Prostate gland (tissue), 2 donors: Measurements from ENCODE around the gene ZBTB7C. TPM values are rescaled to one million over a fixed set of nuclear protein-coding genes. Genes with fewer than 3 reads are reported as not detected.

Source experiments
- DNase-seq: peaks from one replicate; pipeline ENCODE4 v3.0.0-alpha.2; 2019; ENCODE audit warnings: low spot score
- H3K27ac ChIP-seq, 2 donors: fragments of 200-600 bp; sonication (generic); 2 replicates each; pipeline ENCODE4 v1.5.1; 2017 to 2019
- H3K27me3 ChIP-seq: fragments of 200-600 bp; sonication (generic); replicated peaks from 2 replicates; pipeline ENCODE4 v1.5.1; 2019; ENCODE audit not compliant: insufficient read depth
- H3K36me3 ChIP-seq, 2 donors: fragments of 200-600 bp; sonication (generic); 1 replicate in 1 of 2; 2 replicates in 1 of 2; pipeline versions ENCODE4 v1.5.1 to v1.8.1; 2017 to 2019
- H3K4me1 ChIP-seq: fragments of 200-600 bp; sonication (generic); replicated peaks from 2 replicates; pipeline ENCODE4 v1.5.1; 2019
- H3K4me3 ChIP-seq, 2 donors: fragments of 200-600 bp; sonication (generic); 2 replicates each; pipeline ENCODE4 v1.5.1; 2017 to 2019
- H3K9me3 ChIP-seq: fragments of 200-600 bp; sonication (generic); 2 replicates; pipeline ENCODE4 v1.5.1; 2017
- POLR2A ChIP-seq: fragments of 450-650 bp; IDR thresholded peaks from one replicate; pipeline ENCODE4 v1.6.1; 2016; ENCODE audit warnings: antibody characterized with exemption, mild to moderate bottlenecking
- POLR2AphosphoS5 ChIP-seq: sonication (generic); formaldehyde crosslinking; IDR thresholded peaks from one replicate; pipeline ENCODE4 v1.6.1; 2017; ENCODE audit warnings: antibody characterized with exemption
- WGBS: methylation state at CpG from one replicate; pipeline ENCODE4 v1.1.5; 2018; 5-methylcytosine and 5-hydroxymethylcytosine counted together
- intact Hi-C: fragments of 100-400 bp; cut with DNase I; formaldehyde crosslinking; loops from one replicate; pipeline ENCODE4 v1.14.2; 2022
- total RNA-seq, 2 donors: library from RNA; depleted of rRNA; stranded (reverse); fragments of >200 nt; gene quantifications; one replicate each; pipeline ENCODE4 v1.1.0, GENCODE V29; 2016
- TF ChIP-seq, protein P1 (sequence below), 4 experiments: fragments of 200-600 bp in 2 of 4; fragments of 450-650 bp in 2 of 4; sonication (generic) in 2 of 4; IDR thresholded peaks; 1 replicate in 3 of 4; 2 replicates in 1 of 4; pipeline ENCODE4 v1.5.1; 2016 to 2019; ENCODE audit warnings: antibody characterized with exemption in 4 of 4, mild to moderate bottlenecking in 2 of 4, moderate library complexity in 2 of 4

Gene ZBTB7C
- total RNA-seq, 2 donors from 2014 or later: 14.7 to 48.9 TPM

GRCh38 chr18:48399303-48400075 is 9.7 kb downstream of the ZBTB7C start:
- WGBS: 85% methylated on average over 9 of the region's 9 CpGs
- no peak for DNase-seq
- H3K4me1 ChIP-seq: no peaks in the 10 kb centered on the region
- H3K27ac ChIP-seq: no peak overlapping the region
- H3K27me3 ChIP-seq: no peaks in the 10 kb centered on the region
- H3K36me3 ChIP-seq: no peaks in the 10 kb centered on the region
- no peak overlapping the region for H3K4me3 ChIP-seq
- TF ChIP-seq, protein P1, sequence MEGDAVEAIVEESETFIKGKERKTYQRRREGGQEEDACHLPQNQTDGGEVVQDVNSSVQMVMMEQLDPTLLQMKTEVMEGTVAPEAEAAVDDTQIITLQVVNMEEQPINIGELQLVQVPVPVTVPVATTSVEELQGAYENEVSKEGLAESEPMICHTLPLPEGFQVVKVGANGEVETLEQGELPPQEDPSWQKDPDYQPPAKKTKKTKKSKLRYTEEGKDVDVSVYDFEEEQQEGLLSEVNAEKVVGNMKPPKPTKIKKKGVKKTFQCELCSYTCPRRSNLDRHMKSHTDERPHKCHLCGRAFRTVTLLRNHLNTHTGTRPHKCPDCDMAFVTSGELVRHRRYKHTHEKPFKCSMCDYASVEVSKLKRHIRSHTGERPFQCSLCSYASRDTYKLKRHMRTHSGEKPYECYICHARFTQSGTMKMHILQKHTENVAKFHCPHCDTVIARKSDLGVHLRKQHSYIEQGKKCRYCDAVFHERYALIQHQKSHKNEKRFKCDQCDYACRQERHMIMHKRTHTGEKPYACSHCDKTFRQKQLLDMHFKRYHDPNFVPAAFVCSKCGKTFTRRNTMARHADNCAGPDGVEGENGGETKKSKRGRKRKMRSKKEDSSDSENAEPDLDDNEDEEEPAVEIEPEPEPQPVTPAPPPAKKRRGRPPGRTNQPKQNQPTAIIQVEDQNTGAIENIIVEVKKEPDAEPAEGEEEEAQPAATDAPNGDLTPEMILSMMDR (IDR thresholded peaks at IDR 0.05): no peak
- TF ChIP-seq POLR2A (no peak), POLR2AphosphoS5 (no peak)
- intact Hi-C loops: no loop called here
- H3K9me3 ChIP-seq: no peaks in the 10 kb centered on the region

GRCh38 chr18:48398074-48398473 is 11.1 kb downstream of the ZBTB7C start:
- WGBS: 72% methylated on average over 4 of the region's 4 CpGs
- no peaks in the 10 kb centered on the region for H3K9me3 ChIP-seq
- DNase-seq: no peak
- intact Hi-C loops: no loop called here
- no peaks in the 10 kb centered on the region for H3K4me1 ChIP-seq
- no peaks in the 10 kb centered on the region for H3K27me3 ChIP-seq
- TF ChIP-seq POLR2AphosphoS5 (no peak), POLR2A (no peak)
- TF ChIP-seq, protein P1 (IDR thresholded peaks at IDR 0.05): no peak
- no peak overlapping the region for H3K4me3 ChIP-seq
- H3K27ac ChIP-seq: no peak overlapping the region
- no peaks in the 10 kb centered on the region for H3K36me3 ChIP-seq

GRCh38 chr18:48397021-48397420 is 12.2 kb downstream of the ZBTB7C start:
- Histone ChIP-seq H3K27ac (no peak overlapping the region), H3K4me1 (no peaks in the 10 kb centered on the region), H3K27me3 (no peaks in the 10 kb centered on the region), H3K36me3 (no peaks in the 10 kb centered on the region), H3K4me3 (no peak overlapping the region), H3K9me3 (no peaks in the 10 kb centered on the region)
- WGBS: 71% methylated on average over 4 of the region's 4 CpGs
- no peak for DNase-seq
- intact Hi-C loops: no loop called here
- TF ChIP-seq POLR2AphosphoS5: no peak
- TF ChIP-seq POLR2A: no peak
- TF ChIP-seq, protein P1 (IDR thresholded peaks at IDR 0.05): no peak

DNA sequence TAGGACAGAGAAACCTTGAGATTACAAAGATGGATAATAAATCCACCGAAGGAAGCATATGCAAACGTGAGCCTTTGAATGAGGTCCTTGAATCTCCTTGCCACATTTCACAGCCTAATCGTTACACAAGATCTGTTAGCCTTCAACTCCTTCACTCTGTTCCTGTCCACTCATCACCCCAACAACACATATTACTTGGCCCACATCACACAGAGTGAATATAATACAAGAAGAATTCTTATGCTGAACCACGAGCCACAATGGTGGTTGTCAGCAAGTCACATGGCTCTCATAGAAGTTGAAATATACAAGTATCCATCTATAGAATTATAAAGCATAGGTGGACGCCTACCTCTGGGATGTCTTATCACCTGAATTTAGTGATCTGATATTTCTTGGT is 12.6 kb downstream of the ZBTB7C start:
- DNase-seq: no peak
- Histone ChIP-seq H3K4me1 (no peaks in the 10 kb centered on the region), H3K27ac (no peak overlapping the region), H3K4me3 (no peak overlapping the region), H3K9me3 (no peaks in the 10 kb centered on the region), H3K36me3 (no peaks in the 10 kb centered on the region), H3K27me3 (peaks cover 2% of the 10 kb centered on the region)
- intact Hi-C loops: no loop called here
- 83% methylated on average over 5 of the region's 5 CpGs for WGBS
- TF ChIP-seq, protein P1 (IDR thresholded peaks at IDR 0.05): no peak
- TF ChIP-seq POLR2AphosphoS5 (no peak), POLR2A (no peak)

DNA sequence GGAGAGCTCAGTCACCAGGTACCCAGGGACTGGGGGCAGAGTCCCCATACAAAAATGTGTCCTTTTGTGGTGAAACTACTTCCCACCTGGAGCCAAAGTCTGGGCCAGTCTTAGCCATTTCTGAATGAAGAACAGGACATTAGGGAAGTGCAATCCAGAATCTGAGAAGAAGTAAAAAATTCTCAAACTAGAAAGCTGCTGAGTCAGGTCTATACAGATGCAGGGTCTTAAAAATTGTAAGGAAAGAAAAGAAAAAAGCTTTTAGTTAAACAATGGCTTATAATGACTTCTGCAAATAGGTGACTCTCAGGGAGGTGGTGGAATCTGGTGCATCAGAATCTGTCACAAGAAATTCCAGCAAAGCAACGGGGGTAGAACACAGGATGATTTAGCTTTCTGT is 13.5 kb downstream of the ZBTB7C start:
- TF ChIP-seq POLR2AphosphoS5 (no peak), POLR2A (no peak)
- no peaks in the 10 kb centered on the region for H3K4me1 ChIP-seq
- no peak for DNase-seq
- no peak overlapping the region for H3K4me3 ChIP-seq
- 64% methylated on average over 1 of the region's 1 CpG for WGBS
- H3K27ac ChIP-seq: no peak overlapping the region
- intact Hi-C loops: no loop called here
- H3K36me3 ChIP-seq: no peaks in the 10 kb centered on the region
- H3K9me3 ChIP-seq: no peaks in the 10 kb centered on the region
- H3K27me3 ChIP-seq: peaks cover 3% of the 10 kb centered on the region
